Mesenchymal stem cell (in vitro differentiated cells and primary cell): ENCODE measurements around the gene PPP1R1A.
A peak's percentile ranks its signal among the peaks of the same experiment; 100 is the strongest.

Source experiments
- DNase-seq: peaks from one replicate; pipeline ENCODE4 v3.0.0-alpha.2; 2013
- H2AFZ ChIP-seq: one replicate; pipeline ENCODE4 v1.6.1; 2013; ENCODE audit warnings: low read depth, mild to moderate bottlenecking, control low read depth, inconsistent platforms, low read length, moderate library complexity
- H2AK5ac ChIP-seq: 2 replicates; pipeline ENCODE4 v1.6.1; 2013; ENCODE audit warnings: low read length, moderate library complexity, mild to moderate bottlenecking, inconsistent platforms; ENCODE audit not compliant: severe bottlenecking
- H2BK120ac ChIP-seq: one replicate; pipeline ENCODE4 v1.6.1; 2013; ENCODE audit warnings: low read depth, mild to moderate bottlenecking, inconsistent platforms, low read length, moderate library complexity
- H2BK12ac ChIP-seq, 2 experiments: one replicate each; pipeline ENCODE4 v1.6.1; 2013; ENCODE audit warnings: inconsistent platforms in 2 of 2, low read length in 2 of 2, mild to moderate bottlenecking in 2 of 2, moderate library complexity in 2 of 2, control low read depth in 1 of 2
- H2BK15ac ChIP-seq: one replicate; pipeline ENCODE4 v1.6.1; 2013; ENCODE audit warnings: mild to moderate bottlenecking, low read depth, inconsistent platforms; ENCODE audit not compliant: poor library complexity, severe bottlenecking
- H2BK5ac ChIP-seq: 2 replicates; pipeline ENCODE4 v1.6.1; 2013; ENCODE audit warnings: low read depth, mild to moderate bottlenecking, low read length, control low read depth, inconsistent platforms; ENCODE audit not compliant: poor library complexity, severe bottlenecking
- H3K14ac ChIP-seq, 2 experiments: one replicate each; pipeline ENCODE4 v1.6.1; 2013; ENCODE audit warnings: inconsistent platforms in 2 of 2, low read length in 2 of 2, control low read depth in 1 of 2, mild to moderate bottlenecking in 1 of 2, moderate library complexity in 1 of 2
- H3K18ac ChIP-seq, 2 experiments: one replicate each; pipeline ENCODE4 v1.6.1; 2013; ENCODE audit warnings: inconsistent platforms in 2 of 2, low read length in 2 of 2, control low read depth in 1 of 2, low read depth in 1 of 2, mild to moderate bottlenecking in 1 of 2
- H3K23ac ChIP-seq, 2 experiments: one replicate each; pipeline ENCODE4 v1.6.1; 2013; ENCODE audit warnings: inconsistent platforms in 2 of 2, low read length in 2 of 2, mild to moderate bottlenecking in 2 of 2, moderate library complexity in 2 of 2, control low read depth in 1 of 2
- H3K27ac ChIP-seq: 2 replicates; pipeline ENCODE4 v1.5.1; 2013; ENCODE audit warnings: mild to moderate bottlenecking, moderate library complexity, low read length, control low read depth, inconsistent platforms; ENCODE audit not compliant: poor library complexity, severe bottlenecking
- H3K27me3 ChIP-seq, 2 experiments: 2 replicates each; pipeline versions ENCODE4 v1.6.1 to v1.7.0; 2013; ENCODE audit warnings: low read length in 2 of 2, mild to moderate bottlenecking in 2 of 2, moderate library complexity in 2 of 2, control low read depth in 1 of 2, inconsistent platforms in 1 of 2; ENCODE audit not compliant: control insufficient read depth in 1 of 2, insufficient read depth in 1 of 2
- H3K36me3 ChIP-seq, 2 experiments: 2 replicates each; pipeline versions ENCODE4 v1.6.1 to v1.7.0; 2013; ENCODE audit warnings: low read length in 2 of 2, control low read depth in 1 of 2, inconsistent platforms in 1 of 2, low read depth in 1 of 2, mild to moderate bottlenecking in 1 of 2; ENCODE audit not compliant: insufficient read depth in 2 of 2, control insufficient read depth in 1 of 2
- H3K4ac ChIP-seq, 2 experiments: one replicate each; pipeline ENCODE4 v1.6.1; 2013; ENCODE audit warnings: inconsistent platforms in 2 of 2, low read length in 2 of 2, mild to moderate bottlenecking in 2 of 2, moderate library complexity in 2 of 2, control low read depth in 1 of 2, low read depth in 1 of 2
- H3K4me1 ChIP-seq: 2 replicates; pipeline ENCODE4 v1.6.1; 2013; ENCODE audit warnings: low read depth, low read length, control low read depth; ENCODE audit not compliant: control insufficient read depth, insufficient read depth
- H3K4me2 ChIP-seq: 2 replicates; pipeline ENCODE4 v1.6.1; 2013; ENCODE audit warnings: low read length, mild to moderate bottlenecking, inconsistent platforms; ENCODE audit not compliant: poor library complexity, severe bottlenecking
- H3K4me3 ChIP-seq, 2 experiments: 2 replicates each; pipeline versions ENCODE4 v1.5.1 to v1.7.0; 2013; ENCODE audit warnings: low read length in 2 of 2, mild to moderate bottlenecking in 2 of 2, control low read depth in 1 of 2, low read depth in 1 of 2; ENCODE audit not compliant: insufficient read depth in 1 of 2
- H3K79me1 ChIP-seq: replicated peaks from 2 replicates; pipeline ENCODE4 v1.6.1; 2013; ENCODE audit warnings: mild to moderate bottlenecking, control low read depth, low read length, inconsistent platforms; ENCODE audit not compliant: poor library complexity, severe bottlenecking
- H3K9ac ChIP-seq: 2 replicates; pipeline ENCODE4 v1.7.0; 2013; ENCODE audit warnings: mild to moderate bottlenecking, low read length, moderate library complexity
- H3K9me3 ChIP-seq: 2 replicates; pipeline ENCODE4 v1.7.0; 2013; ENCODE audit warnings: mild to moderate bottlenecking, low read length; ENCODE audit not compliant: control insufficient read depth
- H4K8ac ChIP-seq: one replicate; pipeline ENCODE4 v1.6.1; 2013; ENCODE audit warnings: inconsistent platforms, mild to moderate bottlenecking, low read length, moderate library complexity
- H4K91ac ChIP-seq: one replicate; pipeline ENCODE4 v1.6.1; 2013; ENCODE audit warnings: mild to moderate bottlenecking, low read length, inconsistent platforms
- WGBS: methylation state at CpG from one replicate; pipeline ENCODE4 v1.1.7; 2013; ENCODE audit warnings: mixed read lengths; 5-methylcytosine and 5-hydroxymethylcytosine counted together

PPP1R1A gene

GRCh38 chr12:54560374-54560858, 28.0 kb downstream of the PPP1R1A start:
- H3K4me3 ChIP-seq: peak overlapping the region in 1 of 2 experiments; percentile 78
- H2BK5ac ChIP-seq: no peak overlapping the region
- H3K27ac ChIP-seq: no peak overlapping the region
- H3K9me3 ChIP-seq: no peaks in the 10 kb centered on the region
- H3K14ac ChIP-seq: no peak overlapping the region
- H2BK15ac ChIP-seq: no peak overlapping the region
- no peak overlapping the region for H2AFZ ChIP-seq
- peak; percentile 11 for DNase-seq
- no peak overlapping the region for H3K23ac ChIP-seq
- H3K4me1 ChIP-seq: no peaks in the 10 kb centered on the region
- H3K4ac ChIP-seq: no peak overlapping the region
- H3K9ac ChIP-seq: peak overlapping the region; percentile 86
- H3K18ac ChIP-seq: no peak overlapping the region
- no peak overlapping the region for H4K8ac ChIP-seq
- H3K4me2 ChIP-seq: no peak overlapping the region
- H3K79me1 ChIP-seq: no peaks in the 10 kb centered on the region
- no peak overlapping the region for H2BK12ac ChIP-seq
- 28% methylated on average over 12 of the region's 14 CpGs for WGBS
- H3K27me3 ChIP-seq: peaks cover 52 to 85% of the 10 kb centered on the region in 2 experiments
- H2AK5ac ChIP-seq: no peak overlapping the region
- H2BK120ac ChIP-seq: no peak overlapping the region
- H4K91ac ChIP-seq: no peak overlapping the region
- no peaks in the 10 kb centered on the region for H3K36me3 ChIP-seq

GRCh38 chr12:54558759-54559158, 29.7 kb downstream of the PPP1R1A start:
- Histone ChIP-seq H4K8ac (no peak overlapping the region), H3K9me3 (no peaks in the 10 kb centered on the region), H3K36me3 (no peaks in the 10 kb centered on the region), H2BK5ac (no peak overlapping the region), H3K14ac (no peak overlapping the region), H2AK5ac (no peak overlapping the region), H3K9ac (no peak overlapping the region), H3K79me1 (no peaks in the 10 kb centered on the region), H3K4me3 (no peak overlapping the region), H2BK15ac (no peak overlapping the region), H2BK12ac (no peak overlapping the region), H2AFZ (no peak overlapping the region), H3K18ac (no peak overlapping the region), H2BK120ac (no peak overlapping the region), H3K4me2 (no peak overlapping the region), H3K4ac (no peak overlapping the region), H3K27ac (no peak overlapping the region), H3K23ac (no peak overlapping the region), H3K27me3 (peaks cover 63 to 87% of the 10 kb centered on the region in 2 experiments), H4K91ac (no peak overlapping the region), H3K4me1 (no peaks in the 10 kb centered on the region)
- no peak for DNase-seq
- no CpG with 5 or more reads among the region's 1 CpG for WGBS

GRCh38 chr12:54558311-54558710, 30.1 kb downstream of the PPP1R1A start:
- Histone ChIP-seq H3K27me3 (peaks cover 68 to 86% of the 10 kb centered on the region in 2 experiments), H3K23ac (no peak overlapping the region), H3K14ac (no peak overlapping the region), H2BK120ac (no peak overlapping the region), H3K9me3 (no peaks in the 10 kb centered on the region), H2AFZ (no peak overlapping the region), H2BK5ac (no peak overlapping the region), H4K91ac (no peak overlapping the region), H2BK12ac (no peak overlapping the region), H2AK5ac (no peak overlapping the region), H3K79me1 (no peaks in the 10 kb centered on the region), H3K18ac (no peak overlapping the region), H3K4me2 (no peak overlapping the region), H2BK15ac (no peak overlapping the region), H3K4ac (no peak overlapping the region), H3K4me1 (no peaks in the 10 kb centered on the region), H3K4me3 (no peak overlapping the region), H3K27ac (no peak overlapping the region), H3K36me3 (no peaks in the 10 kb centered on the region), H3K9ac (no peak overlapping the region), H4K8ac (no peak overlapping the region)
- DNase-seq: no peak
- WGBS: 64% methylated on average over 4 of the region's 5 CpGs

- Histone ChIP-seq H3K18ac (no peak overlapping the region), H3K4ac (no peak overlapping the region)
- 42% methylated on average over 5 of the region's 6 CpGs for WGBS
Observed at GRCh38 chr12:54555670-54556257, 32.7 kb downstream of the PPP1R1A start.

More at GRCh38 chr12:54555670-54556257, 32.7 kb downstream of the PPP1R1A start:
- Histone ChIP-seq H2BK12ac (no peak overlapping the region), H3K79me1 (no peaks in the 10 kb centered on the region), H2AFZ (no peak overlapping the region), H3K27me3 (peaks cover 83 to 84% of the 10 kb centered on the region in 2 experiments), H4K8ac (no peak overlapping the region), H3K36me3 (no peaks in the 10 kb centered on the region), H3K9me3 (no peaks in the 10 kb centered on the region), H3K23ac (no peak overlapping the region), H3K4me3 (no peak overlapping the region), H4K91ac (no peak overlapping the region), H2BK120ac (no peak overlapping the region), H2BK15ac (no peak overlapping the region), H2AK5ac (no peak overlapping the region), H3K4me1 (no peaks in the 10 kb centered on the region), H3K9ac (no peak overlapping the region), H3K27ac (no peak overlapping the region), H3K14ac (no peak overlapping the region), H3K4me2 (no peak overlapping the region), H2BK5ac (no peak overlapping the region)
- no peak for DNase-seq
